K562 (cell line): ENCODE results near the gene MOXD1. TPM values are rescaled to one million over a fixed set of nuclear protein-coding genes. Genes with fewer than 3 reads are reported as not detected.

Experiments
- ATAC-seq: fragments of 200-7000 bp; cut with Tn5 transposase; 3 replicates; pipeline ENCODE4 v1.9.1; 2020; ENCODE audit warnings: moderate library complexity
- Bru-seq: library from RNA; stranded (reverse); fragments of 400-500 nt; gene quantifications from one replicate; lab custom pipeline; 2021; lab: Mats Ljungman, UMichigan
- BruChase-seq, 2 experiments: library from RNA; stranded (reverse); fragments of 400-500 nt; gene quantifications; one replicate each; lab custom pipeline; 2021; lab: Mats Ljungman, UMichigan
- BruUV-seq: library from RNA; stranded (reverse); fragments of 400-500 nt; replicated peaks from 2 replicates; lab custom pipeline; 2021; lab: Mats Ljungman, UMichigan
- CTCF ChIA-PET: fragments of 300-600 bp; formaldehyde crosslinking; extraction: SDS; loops from one replicate; lab custom pipeline; 2021; ENCODE audit warnings: low intra/inter-chr PET ratio; lab: Yijun Ruan, JAX
- POLR2A ChIA-PET: fragments of 300-600, 350-650 bp; sonication (Branson Sonifier 250); formaldehyde crosslinking; extraction: SDS; loops from one replicate; lab custom pipeline; 2021; ENCODE audit warnings: antibody characterized with exemption, inconsistent platforms; lab: Yijun Ruan, JAX
- DNase-seq, 4 experiments: peaks; one replicate each; pipeline versions ENCODE4 v3.0.0 to v3.0.0-alpha.2; 2011 to 2018; ENCODE audit warnings: low spot score in 3 of 4, mixed read lengths in 3 of 4; ENCODE audit errors: extremely low read depth in 1 of 4
- FAIRE-seq: peaks from 2 replicates; lab custom pipeline; 2011; peaks lifted over from hg19 to GRCh38; lab: Jason Lieb, UNC
- H2AFZ ChIP-seq: 2 replicates; pipeline ENCODE4 v1.6.0; 2011; ENCODE audit warnings: low read depth, low read length, control low read depth, inconsistent platforms
- H3K27ac ChIP-seq: fragments of 200-600 bp; 3 replicates; pipeline ENCODE4 v1.8.0; 2011; ENCODE audit warnings: low read depth, mild to moderate bottlenecking, control low read depth, inconsistent platforms, low read length, moderate library complexity, mixed read lengths; ENCODE audit errors: extremely low read depth
- H3K27me3 ChIP-seq, 2 experiments: fragments of 300-600 bp in 1 of 2; 2 replicates in 1 of 2; 3 replicates in 1 of 2; pipeline versions ENCODE4 v1.6.0 to v1.8.0; 2011; ENCODE audit warnings: inconsistent platforms in 2 of 2, low read length in 2 of 2, mild to moderate bottlenecking in 1 of 2, mixed read lengths in 1 of 2, moderate library complexity in 1 of 2; ENCODE audit not compliant: control insufficient read depth in 2 of 2, insufficient read depth in 2 of 2
- H3K36me3 ChIP-seq: fragments of 300-600 bp; 3 replicates; pipeline ENCODE4 v1.8.0; 2011; ENCODE audit warnings: mild to moderate bottlenecking, low read length, inconsistent platforms; ENCODE audit not compliant: control insufficient read depth, insufficient read depth
- H3K4me1 ChIP-seq, 2 experiments: fragments of 200-600 bp in 1 of 2; replicated peaks in 1 of 2; 2 replicates in 1 of 2; 3 replicates in 1 of 2; pipeline versions ENCODE4 v1.5.1 to v1.8.0; 2011; ENCODE audit warnings: inconsistent platforms in 2 of 2, low read length in 2 of 2, mild to moderate bottlenecking in 1 of 2, mixed read lengths in 1 of 2, moderate library complexity in 1 of 2; ENCODE audit not compliant: control insufficient read depth in 2 of 2, insufficient read depth in 2 of 2
- H3K4me2 ChIP-seq: 2 replicates; pipeline ENCODE4 v1.6.1; 2011; ENCODE audit warnings: low read length, control low read depth, inconsistent platforms, mixed read lengths; ENCODE audit not compliant: insufficient read depth
- H3K4me3 ChIP-seq: fragments of 200-600 bp; sonication (generic), shearing (Covaris generic); 2 replicates; pipeline ENCODE4 v1.5.1; 2016; ENCODE audit warnings: control low read depth, inconsistent platforms
- H3K79me2 ChIP-seq: fragments of 200-600 bp; 3 replicates; pipeline ENCODE4 v1.8.0; 2011; ENCODE audit warnings: low read length, inconsistent platforms; ENCODE audit not compliant: control insufficient read depth, insufficient read depth
- H3K9ac ChIP-seq, 2 experiments: 2 replicates each; pipeline versions ENCODE4 v1.6.0 to v1.6.1; 2011; ENCODE audit warnings: low read depth in 2 of 2, low read length in 2 of 2, control low read depth in 1 of 2, inconsistent platforms in 1 of 2, mild to moderate bottlenecking in 1 of 2, mixed read lengths in 1 of 2; ENCODE audit not compliant: insufficient read depth in 1 of 2
- H3K9me1 ChIP-seq: one replicate; pipeline ENCODE4 v1.6.0; 2011; ENCODE audit warnings: inconsistent platforms, mild to moderate bottlenecking, low read length, moderate library complexity; ENCODE audit not compliant: control insufficient read depth, insufficient read depth
- H3K9me3 ChIP-seq: replicated peaks from 2 replicates; pipeline ENCODE4 v1.5.1; 2011; ENCODE audit warnings: low read depth, low read length, inconsistent platforms; ENCODE audit not compliant: control insufficient read depth, insufficient read depth
- H4K20me1 ChIP-seq: replicated peaks from 2 replicates; pipeline ENCODE4 v1.6.1; 2011; ENCODE audit warnings: low read length, inconsistent platforms, mixed read lengths; ENCODE audit not compliant: control insufficient read depth, insufficient read depth
- CBFA2T3 ChIP-seq: fragments of 450-650 bp; IDR thresholded peaks from 2 replicates; pipeline ENCODE4 v1.6.1; 2017
- WGBS: fragments of 100-300 bp; shearing (Covaris generic); methylation state at CpG from one replicate; pipeline ENCODE4 v1.1.6; 2016; ENCODE audit warnings: low coverage, mixed read lengths; ENCODE audit not compliant: insufficient coverage; ENCODE audit errors: missing lambda C conversion rate; 5-methylcytosine and 5-hydroxymethylcytosine counted together
- in situ Hi-C: fragments of 300-500 bp; cut with MboI; formaldehyde crosslinking; loops from 4 replicates; pipeline ENCODE4 v1.15.0; 2018; ENCODE audit warnings: inconsistent platforms, mixed read lengths
- intact Hi-C: fragments of 100-400 bp; cut with micrococcal nuclease; formaldehyde crosslinking; loops from 2 replicates; pipeline ENCODE4 v1.14.2; 2022
- long read RNA-seq, 3 experiments: library from polyadenylated mRNA in 2 of 3; library from RNA in 1 of 3; unstranded in 2 of 3; stranded (forward) in 1 of 3; transcript quantifications; one replicate each; pipeline ENCODE4 v2.0.0, GENCODE V29; 2019 to 2022
- polyA minus RNA-seq, 3 experiments: library from RNA; depleted of rRNA, polyadenylated mRNA; stranded (reverse); fragments of >200 nt; gene quantifications; 2 replicates each; pipeline ENCODE4 v1.2.3, GENCODE V29; 2011
- polyA plus RNA-seq, 8 experiments: library from polyadenylated mRNA; depleted of rRNA in 4 of 8; stranded (reverse) in 5 of 8; unstranded in 3 of 8; fragments of >200 nt; fragmentation: Nextera tagmentation in 2 of 8; fragmentation: Illumina TruSeq in 1 of 8; extraction: Ambion mirVana in 2 of 8; extraction: Trizol in 1 of 8; gene quantifications; 2 replicates each; pipeline versions ENCODE4 v1.2.1 to v1.2.3, GENCODE V29; 2011 to 2014; ENCODE audit warnings: inconsistent platforms in 1 of 8, missing spikeins in 1 of 8
- total RNA-seq, 7 experiments: library from RNA; depleted of rRNA in 6 of 7; stranded (reverse); fragments of >200 nt in 6 of 7; fragmentation: Illumina TruSeq in 2 of 7; extraction: Trizol in 2 of 7; gene quantifications; 2 replicates each; pipeline versions ENCODE4 v1.2.1 to v1.2.3, GENCODE V29; 2011 to 2021; ENCODE audit warnings: low replicate concordance in 1 of 7

Gene MOXD1
- not detected in 2 replicates for total RNA-seq (2011; cell fraction: chromatin; rRNA removed; ENCODE audit: low replicate concordance)
- not detected in 2 replicates for total RNA-seq (2011; cell fraction: nucleolus; rRNA removed)
- total RNA-seq (2011; cell fraction: nucleoplasm; rRNA removed) = not detected in 2 replicates
- total RNA-seq (2014; rRNA removed) (not detected in 2 replicates), total RNA-seq (2014; rRNA removed; fragmentation: Illumina TruSeq; extraction: Trizol) (not detected in 2 replicates), total RNA-seq (2015; rRNA removed; fragmentation: Illumina TruSeq; extraction: Trizol) (not detected in 2 replicates), total RNA-seq (2021) (0.04 TPM in 1 of 2 replicates, not detected in the other), polyA plus RNA-seq (2011; rRNA removed) (not detected in 2 replicates), polyA plus RNA-seq (2014; fragmentation: Illumina TruSeq; extraction: Trizol) (not detected in 2 replicates), polyA plus RNA-seq (2014; fragmentation: Nextera tagmentation; extraction: Ambion mirVana) (not detected), polyA plus RNA-seq (2014; rRNA removed) (not detected in 2 replicates), polyA minus RNA-seq (2011; rRNA and poly(A)+ RNA removed) (not detected in 2 replicates), Bru-seq, nascent RNA (percentile 4 among the genes with signal in this experiment), BruChase-seq, experiment 1, labeled RNA remaining after a 2-hour chase (percentile 9 among the genes with signal in this experiment), BruChase-seq, experiment 2, labeled RNA remaining after a 6-hour chase (percentile 4 among the genes with signal in this experiment)
- polyA plus RNA-seq (2011; cell fraction: cytosol; rRNA removed) = not detected in 2 replicates
- not detected in 2 replicates for polyA plus RNA-seq (2011; cell fraction: nucleus; rRNA removed)
- polyA plus RNA-seq (2012) = not detected in 2 replicates
- polyA minus RNA-seq (2011; cell fraction: cytosol; rRNA and poly(A)+ RNA removed) = not detected in 2 replicates
- polyA minus RNA-seq (2011; cell fraction: nucleus; rRNA and poly(A)+ RNA removed) = not detected in 2 replicates
- long read RNA-seq, experiment 1 = 0 reads
- long read RNA-seq, experiment 2 = 0 reads
- long read RNA-seq, experiment 3 = 0 reads

DNA sequence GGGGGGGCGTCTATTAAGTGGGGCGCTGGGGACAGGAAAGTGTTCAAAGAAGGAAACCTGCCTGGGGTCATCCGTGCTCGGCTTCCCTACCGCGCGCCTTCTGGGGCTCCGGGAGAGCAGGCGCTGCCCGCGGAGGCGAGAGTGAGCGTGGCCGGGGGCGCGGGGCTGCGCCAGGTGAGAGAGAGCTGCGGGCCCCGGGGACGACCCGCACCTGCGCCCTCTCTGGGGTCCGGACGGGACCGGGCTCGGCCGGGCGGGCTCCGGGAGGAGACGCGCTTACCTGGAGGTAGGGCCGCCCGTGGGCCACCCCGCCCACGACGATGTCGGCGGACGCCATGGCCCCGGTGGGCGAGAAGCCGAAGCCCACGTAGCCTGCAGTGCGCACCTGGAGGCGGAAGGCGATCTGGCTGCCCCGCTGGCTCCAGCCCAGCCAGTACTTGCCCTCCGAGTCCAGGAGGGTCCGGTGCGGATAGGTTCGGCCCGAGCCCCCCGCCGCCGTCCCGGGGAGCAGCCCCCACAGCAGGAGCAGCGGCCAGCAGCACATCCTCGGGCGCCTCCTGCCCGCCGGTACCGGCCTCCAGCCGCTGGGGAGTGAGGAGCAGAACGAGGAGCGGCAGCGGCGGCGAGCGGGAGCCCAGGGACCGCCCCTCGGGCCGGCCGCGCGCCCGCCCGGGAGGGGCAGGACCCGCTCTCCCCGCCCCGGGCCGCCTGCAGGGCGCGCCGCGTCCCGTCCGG is at the start of gene MOXD1:
MOXD1 (minus strand) TSS at position 593 of the 735 bp plus-strand sequence; CDS start at position 544, 49 bp downstream.
- Histone ChIP-seq H3K4me3 (no peak within 1 kb of the TSS), H3K36me3 (no peaks in the 10 kb centered on the region)
- CTCF ChIA-PET = no interaction called here

More for the DNA sequence above, at the start of gene MOXD1:
- WGBS = 25% methylated on average over 22 of the region's 87 CpGs
- intact Hi-C loops (no loop called here), in situ Hi-C loops (no loop called here)
- POLR2A ChIA-PET = no interaction called here
- no peaks in the 10 kb centered on the region for H4K20me1 ChIP-seq
- H3K27me3 ChIP-seq = peaks cover 9 to 28% of the 10 kb centered on the region in 2 experiments; a peak in 4 of 5 replicates
- no peak within 1 kb of the TSS for H2AFZ ChIP-seq
- no peak within 1 kb of the TSS for H3K4me2 ChIP-seq
- BruUV-seq = no TSS peak
- TF ChIP-seq CBFA2T3 = no peak
- H3K9ac ChIP-seq = peak within 1 kb of the TSS in 1 of 2 experiments; percentile 26; a peak in 1 of 4 replicates
- H3K27ac ChIP-seq = no peak within 1 kb of the TSS
- peaks cover 0 to 11% of the 10 kb centered on the region in 2 experiments; a peak in 2 of 5 replicates for H3K4me1 ChIP-seq
- H3K79me2 ChIP-seq = no peaks in the 10 kb centered on the region
- DNase-seq = peak; percentile 2 to 25 (median 16)
- FAIRE-seq = no peak
- no peaks in the 10 kb centered on the region for H3K9me1 ChIP-seq
- ATAC-seq = peak; percentile 88
- H3K9me3 ChIP-seq = no peaks in the 10 kb centered on the region
